GM18907 (cell line): ENCODE results near the gene ORMDL3.
"Not testable (repeated sequence)": the region's sequence is repeated elsewhere in the genome, so short reads cannot be mapped to it uniquely, and the experiment has no call there.

Source experiments
- ATAC-seq: cut with Tn5 transposase; IDR thresholded peaks from one replicate; pipeline ENCODE4 v1.9.1; 2021; ENCODE audit warnings: mild to moderate bottlenecking, moderate library complexity; ENCODE audit not compliant: unreplicated experiment

Gene ORMDL3

GRCh38 chr17:39925282-39926134 is 1.9 kb downstream of the ORMDL3 start:
- ATAC-seq, result no peak

GRCh38 chr17:39924691-39925055 is 2.7 kb downstream of the ORMDL3 start:
- ATAC-seq, result no peak

- ATAC-seq, result no peak
Observed at GRCh38 chr17:39923836-39924690, 3.3 kb downstream of the ORMDL3 start.

- no peak for ATAC-seq
Observed at GRCh38 chr17:39923230-39923629, 4.2 kb downstream of the ORMDL3 start.

- no peak for ATAC-seq
Observed at GRCh38 chr17:39922006-39922405, 5.4 kb downstream of the ORMDL3 start.

- ATAC-seq, result no peak
Observed at GRCh38 chr17:39921323-39921722, 6.1 kb downstream of the ORMDL3 start.

- ATAC-seq, result no peak
Observed at GRCh38 chr17:39920218-39921210, 6.9 kb downstream of the ORMDL3 start.

- ATAC-seq, result no peak
Observed at GRCh38 chr17:39919087-39919683, 8.2 kb downstream of the ORMDL3 start.

GRCh38 chr17:39916918-39917317 is 10.5 kb downstream of the ORMDL3 start:
- no peak for ATAC-seq

- no peak for ATAC-seq
Observed at GRCh38 chr17:39915559-39915958, 11.8 kb downstream of the ORMDL3 start.

GRCh38 chr17:39913989-39914388 is 13.4 kb downstream of the ORMDL3 start:
- no peak for ATAC-seq

- no peak for ATAC-seq
Observed at GRCh38 chr17:39908789-39909352, 18.5 kb downstream of the ORMDL3 start.

- no peak for ATAC-seq
Observed at GRCh38 chr17:39904990-39905288, 22.5 kb downstream of the ORMDL3 start.

- no peak for ATAC-seq
Observed at GRCh38 chr17:39903158-39903884, 24.1 kb downstream of the ORMDL3 start.

GRCh38 chr17:39902027-39902426 is 25.4 kb downstream of the ORMDL3 start:
- ATAC-seq, result not testable (repeated sequence)

- no peak for ATAC-seq
Observed at GRCh38 chr17:39899215-39899614, 28.2 kb downstream of the ORMDL3 start.

GRCh38 chr17:39898088-39898487 is 29.3 kb downstream of the ORMDL3 start:
- ATAC-seq, result no peak

- ATAC-seq, result no peak
Observed at GRCh38 chr17:39894681-39895376, 32.6 kb downstream of the ORMDL3 start.

- ATAC-seq, result no peak
Observed at GRCh38 chr17:39889200-39889599, 38.2 kb downstream of the ORMDL3 start.
